Naive thymus-derived CD4-positive, alpha-beta T cell (primary cell): Measurements from ENCODE around the gene FAM184A. TPM values are rescaled to one million over a fixed set of nuclear protein-coding genes. Genes with fewer than 3 reads are reported as not detected.

ENCODE experiments used
- ATAC-seq: fragments of 150-1000 bp; cut with Tn5 transposase; 2 replicates; pipeline ENCODE4 v1.10.0; 2021; ENCODE audit warnings: mild to moderate bottlenecking, moderate library complexity
- CTCF ChIA-PET: fragments of 350-600 bp; sonication (Branson Sonifier 250); formaldehyde crosslinking; loops from one replicate; lab custom pipeline; 2021; ENCODE audit warnings: antibody characterized with exemption; lab: Charles Lee
- POLR2A ChIA-PET: fragments of 350-600 bp; sonication (Branson Sonifier 250); formaldehyde crosslinking; loops from one replicate; lab custom pipeline; 2021; ENCODE audit warnings: antibody characterized with exemption, inconsistent platforms; lab: Charles Lee
- DNase-seq, 9 donors: peaks; one replicate each; pipeline versions ENCODE4 v3.0.0 to v3.0.0-alpha.2; 2020 to 2022; ENCODE audit warnings: mixed read lengths in 1 of 9
- H3K27ac ChIP-seq: one replicate; pipeline ENCODE4 v1.7.0; 2013; ENCODE audit warnings: mild to moderate bottlenecking, low read depth, low read length, moderate library complexity
- H3K27me3 ChIP-seq, 2 donors: one replicate each; pipeline ENCODE4 v1.7.0; 2013; ENCODE audit warnings: low read length in 2 of 2, mild to moderate bottlenecking in 2 of 2, moderate library complexity in 2 of 2; ENCODE audit not compliant: control insufficient read depth in 2 of 2, insufficient read depth in 2 of 2
- H3K36me3 ChIP-seq, 3 experiments: 1 replicate in 2 of 3; 2 replicates in 1 of 3; pipeline ENCODE4 v1.7.0; 2013; ENCODE audit warnings: low read length in 3 of 3, mild to moderate bottlenecking in 3 of 3, moderate library complexity in 1 of 3; ENCODE audit not compliant: insufficient read depth in 3 of 3, control insufficient read depth in 2 of 3
- H3K4me1 ChIP-seq, 2 donors: one replicate each; pipeline ENCODE4 v1.7.0; 2013; ENCODE audit warnings: low read length in 2 of 2, mild to moderate bottlenecking in 2 of 2, moderate library complexity in 1 of 2; ENCODE audit not compliant: control insufficient read depth in 2 of 2, insufficient read depth in 2 of 2
- H3K4me3 ChIP-seq: 2 replicates; pipeline ENCODE4 v1.7.0; 2013; ENCODE audit warnings: mild to moderate bottlenecking, low read length
- H3K9me3 ChIP-seq, 3 experiments: 1 replicate in 2 of 3; 2 replicates in 1 of 3; pipeline ENCODE4 v1.7.0; 2013; ENCODE audit warnings: low read length in 3 of 3; ENCODE audit not compliant: control insufficient read depth in 2 of 3
- H3K27ac Mint-ChIP-seq, 9 donors: one replicate each; pipeline ENCODE4 v1.8.0; 2020 to 2022; ENCODE audit warnings: mixed read lengths in 9 of 9, mild to moderate bottlenecking in 8 of 9, moderate library complexity in 5 of 9, inconsistent platforms in 2 of 9
- H3K27me3 Mint-ChIP-seq, 5 donors: one replicate each; pipeline ENCODE4 v1.8.0; 2021 to 2022; ENCODE audit warnings: mixed read lengths in 5 of 5, mild to moderate bottlenecking in 1 of 5
- H3K36me3 Mint-ChIP-seq, 5 donors: one replicate each; pipeline ENCODE4 v1.8.0; 2020 to 2022; ENCODE audit warnings: mixed read lengths in 5 of 5, mild to moderate bottlenecking in 3 of 5, inconsistent platforms in 1 of 5
- H3K4me1 Mint-ChIP-seq, 7 donors: one replicate each; pipeline ENCODE4 v1.8.0; 2020 to 2022; ENCODE audit warnings: mixed read lengths in 7 of 7, mild to moderate bottlenecking in 3 of 7, inconsistent platforms in 1 of 7
- H3K4me3 Mint-ChIP-seq, 10 donors: one replicate each; pipeline ENCODE4 v1.8.0; 2020 to 2022; ENCODE audit warnings: mild to moderate bottlenecking in 10 of 10, mixed read lengths in 10 of 10, moderate library complexity in 6 of 10, inconsistent platforms in 2 of 10
- H3K9me3 Mint-ChIP-seq, 11 donors: one replicate each; pipeline ENCODE4 v1.8.0; 2020 to 2022; ENCODE audit warnings: mixed read lengths in 11 of 11, mild to moderate bottlenecking in 4 of 11, inconsistent platforms in 1 of 11, moderate library complexity in 1 of 11
- intact Hi-C, 2 donors: fragments of 100-400 bp; cut with micrococcal nuclease; formaldehyde crosslinking; loops; one replicate each; pipeline ENCODE4 v1.15.1; 2023
- polyA plus RNA-seq, 2 donors: library from polyadenylated mRNA; unstranded; fragments of 300-500 nt; fragmentation: Illumina TruSeq; gene quantifications; one replicate each; pipeline ENCODE4 v1.2.3, GENCODE V29; 2021
- total RNA-seq, 6 experiments: library from RNA in 5 of 6; stranded (reverse) in 5 of 6; gene quantifications; 1 replicate in 5 of 6; 2 replicates in 1 of 6; pipeline ENCODE4 v1.2.3 and lab custom pipeline; 2021 to 2026

FAM184A gene
- total and polyA plus RNA-seq, 7 experiments from 2014 or later = 0.99 to 9.8 (median 6.0) TPM

DNA sequence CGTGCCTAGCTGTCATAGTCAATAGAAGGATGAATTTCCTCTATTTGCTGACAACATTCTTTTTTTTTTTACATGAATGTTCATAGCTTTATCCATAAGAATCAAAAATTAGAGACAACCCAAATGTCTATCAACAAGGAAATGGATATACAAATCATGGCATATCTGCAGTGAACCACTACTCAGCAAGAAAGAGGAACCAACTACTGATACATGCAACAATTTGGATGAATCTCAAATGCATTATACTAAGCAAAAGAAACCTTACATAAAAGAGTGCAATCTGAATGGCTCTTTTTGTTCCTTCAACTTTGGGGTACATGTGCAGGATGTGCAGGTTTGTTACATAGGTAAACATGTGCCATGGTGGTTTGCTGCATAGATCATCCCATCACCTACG is 125.8 kb downstream of the FAM184A start:
- Mint-ChIP-seq H3K27ac (no peak overlapping the region), H3K4me3 (no peak overlapping the region), H3K4me1 (peaks cover 0 to 1% (median 0%) of the 10 kb centered on the region in 7 donors), H3K9me3 (peaks cover 3 to 37% (median 11%) of the 10 kb centered on the region in 11 donors), H3K36me3 (peaks cover 0 to 15% (median 0%) of the 10 kb centered on the region in 5 donors), H3K27me3 (peaks cover 0 to 18% (median 0%) of the 10 kb centered on the region in 5 donors)
- H3K4me1 ChIP-seq = no peaks in the 10 kb centered on the region
- no peaks in the 10 kb centered on the region for H3K9me3 ChIP-seq
- H3K4me3 ChIP-seq = no peak overlapping the region
- no peaks in the 10 kb centered on the region for H3K27me3 ChIP-seq
- CTCF ChIA-PET = no interaction called here
- intact Hi-C loops = no loop called here
- no peak for ATAC-seq
- no peaks in the 10 kb centered on the region for H3K36me3 ChIP-seq
- no peak overlapping the region for H3K27ac ChIP-seq
- POLR2A ChIA-PET = interaction anchor here (1.1 kb wide), 1 partner anchor 88 kb away, joined by 3 read pairs; no protein-coding TSS in a partner anchor
- no peak for DNase-seq

DNA sequence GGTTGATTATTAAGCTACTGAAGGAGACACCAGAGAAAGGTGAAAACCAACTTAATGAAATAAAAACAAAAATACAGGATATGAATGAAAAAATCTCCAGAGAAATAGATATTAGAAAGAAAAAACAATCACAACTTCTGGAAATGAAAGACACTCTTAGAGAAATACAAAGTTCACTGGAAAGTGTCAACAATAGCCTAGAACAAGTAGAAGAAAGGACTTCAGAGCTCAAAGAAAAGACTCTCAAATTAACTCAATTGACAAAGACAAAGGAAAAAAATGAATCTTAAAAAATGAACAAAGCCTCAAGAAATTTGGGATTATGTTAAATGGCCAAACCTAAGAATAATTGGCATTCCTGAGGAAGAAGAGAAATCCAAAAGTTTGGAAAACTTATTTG is 133.2 kb downstream of the FAM184A start:
- Histone ChIP-seq H3K9me3 (peaks cover 0 to 8% (median 3%) of the 10 kb centered on the region in 3 experiments), H3K27me3 (no peaks in the 10 kb centered on the region), H3K4me3 (no peak overlapping the region), H3K36me3 (no peaks in the 10 kb centered on the region), H3K4me1 (no peaks in the 10 kb centered on the region), H3K27ac (no peak overlapping the region)
- Mint-ChIP-seq H3K4me1 (no peaks in the 10 kb centered on the region), H3K27ac (no peak overlapping the region), H3K27me3 (peaks cover 0 to 22% (median 0%) of the 10 kb centered on the region in 5 donors), H3K36me3 (peaks cover 10 to 51% (median 23%) of the 10 kb centered on the region in 5 donors), H3K9me3 (peaks cover 18 to 84% (median 52%) of the 10 kb centered on the region in 11 donors), H3K4me3 (no peak overlapping the region)
- ATAC-seq (no peak), DNase-seq (no peak)
- POLR2A ChIA-PET = no interaction called here
- CTCF ChIA-PET = no interaction called here
- intact Hi-C loops = no loop called here

GRCh38 chr6:118940770-118941169 is 137.7 kb downstream of the FAM184A start:
- Histone ChIP-seq H3K9me3 (peaks cover 0 to 8% (median 2%) of the 10 kb centered on the region in 3 experiments), H3K4me3 (no peak overlapping the region), H3K27me3 (no peaks in the 10 kb centered on the region), H3K27ac (no peak overlapping the region), H3K36me3 (no peaks in the 10 kb centered on the region), H3K4me1 (no peaks in the 10 kb centered on the region)
- peaks cover 12 to 45% (median 33%) of the 10 kb centered on the region in 11 donors for H3K9me3 Mint-ChIP-seq
- peaks cover 0 to 50% (median 37%) of the 10 kb centered on the region in 5 donors for H3K36me3 Mint-ChIP-seq
- H3K27me3 Mint-ChIP-seq = peaks cover 0 to 11% (median 0%) of the 10 kb centered on the region in 5 donors
- no peak for DNase-seq
- no peak overlapping the region for H3K4me3 Mint-ChIP-seq
- no peak overlapping the region for H3K27ac Mint-ChIP-seq
- intact Hi-C loops = no loop called here
- no peak for ATAC-seq
- ChIA-PET POLR2A (no interaction called here), CTCF (no interaction called here)
- peaks cover 3 to 15% (median 11%) of the 10 kb centered on the region in 7 donors for H3K4me1 Mint-ChIP-seq

- H3K9me3 ChIP-seq = peaks cover 0 to 2% (median 0%) of the 10 kb centered on the region in 3 experiments
- DNase-seq = no peak
- H3K4me1 Mint-ChIP-seq = peaks cover 9 to 23% (median 18%) of the 10 kb centered on the region in 7 donors
- ATAC-seq = no peak
- H3K4me3 ChIP-seq = no peak overlapping the region
- peaks cover 0 to under 1% (median 0%) of the 10 kb centered on the region in 3 experiments for H3K36me3 ChIP-seq
- no peak overlapping the region for H3K4me3 Mint-ChIP-seq
- no peak overlapping the region for H3K27ac ChIP-seq
- H3K4me1 ChIP-seq = no peaks in the 10 kb centered on the region
- H3K27me3 ChIP-seq = no peaks in the 10 kb centered on the region
- intact Hi-C loops = loop anchor here (10.0 kb wide), 4 partner anchors 375 to 1455 kb away; partner anchors contain the start of genes DCBLD1 (in 1 of the 2), MAN1A1 (in 1 of the 2) and NUS1 (in 1 of the 2)
- peaks cover 11 to 35% (median 23%) of the 10 kb centered on the region in 11 donors for H3K9me3 Mint-ChIP-seq
- ChIA-PET CTCF (no interaction called here), POLR2A (no interaction called here)
- peaks cover 0 to 45% (median 31%) of the 10 kb centered on the region in 5 donors for H3K36me3 Mint-ChIP-seq
- H3K27ac Mint-ChIP-seq = no peak overlapping the region
- peaks cover 0 to 8% (median 0%) of the 10 kb centered on the region in 5 donors for H3K27me3 Mint-ChIP-seq
These were observed 138.8 kb downstream of the FAM184A start for GRCh38 chr6:118939683-118940082.

DNA sequence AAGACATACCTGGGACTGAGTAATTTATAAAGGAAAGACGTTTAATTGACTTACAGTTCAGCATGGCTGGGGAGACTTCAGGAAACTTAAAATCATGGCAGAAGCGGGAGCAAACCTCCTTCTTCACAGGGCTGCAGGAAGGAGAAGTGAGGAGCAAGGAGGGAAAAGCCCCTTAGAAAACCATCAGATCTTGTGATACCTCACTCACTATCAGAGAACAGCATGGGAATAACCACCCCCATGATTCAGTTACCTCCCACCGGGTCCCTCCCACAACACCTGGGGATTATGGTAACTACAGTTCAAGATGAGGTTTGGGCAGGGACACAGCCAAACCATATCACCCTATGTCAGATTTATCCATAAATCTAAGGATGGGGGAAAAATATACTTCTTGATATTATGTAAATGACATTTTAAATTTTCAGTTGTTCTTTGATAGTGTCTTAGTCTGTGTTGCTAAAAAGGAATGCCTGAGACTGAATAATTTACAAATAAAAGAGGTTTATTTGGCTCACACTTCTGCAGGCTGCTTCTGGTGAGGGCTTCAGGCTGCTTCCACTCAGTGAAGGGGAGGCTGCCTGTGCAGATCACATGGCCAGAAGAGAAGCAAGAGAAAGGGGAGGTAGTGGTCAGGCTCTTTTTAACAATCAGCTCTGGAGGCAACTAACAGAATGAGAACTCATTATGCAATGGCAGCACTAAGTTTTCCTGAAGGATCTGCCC is 142.3 kb downstream of the FAM184A start:
- intact Hi-C loops = loop anchor here (1.0 to 10.0 kb wide), 12 partner anchors 42 to 1451 kb away; partner anchors contain the start of genes CEP85L (in 2 of the 2), MAN1A1 (in 2 of the 2), ASF1A (in 1 of the 2) and DCBLD1 (in 1 of the 2)
- Histone ChIP-seq H3K36me3 (peaks cover 0 to 3% (median 0%) of the 10 kb centered on the region in 3 experiments), H3K4me3 (no peak overlapping the region), H3K9me3 (no peaks in the 10 kb centered on the region), H3K27ac (no peak overlapping the region), H3K4me1 (peaks cover 4 to 8% of the 10 kb centered on the region in 2 donors), H3K27me3 (no peaks in the 10 kb centered on the region)
- ChIA-PET POLR2A (interaction anchor here (0.7 to 3.3 kb wide), 3 partner anchors 42 to 138 kb away, joined by 3 to 55 read pairs (median 3); partner anchors contain the start of gene ASF1A), CTCF (no interaction called here)
- H3K9me3 Mint-ChIP-seq = peaks cover 0 to 12% (median 4%) of the 10 kb centered on the region in 11 donors
- ATAC-seq (no peak), DNase-seq (no peak)
- H3K27ac Mint-ChIP-seq = peak overlapping the region in 6 of 9 donors; percentile 14 to 95 (median 90)
- H3K27me3 Mint-ChIP-seq = no peaks in the 10 kb centered on the region
- H3K4me1 Mint-ChIP-seq = peaks cover 22 to 47% (median 41%) of the 10 kb centered on the region in 7 donors
- peak overlapping the region in 9 of 10 donors; percentile 41 to 96 (median 91) for H3K4me3 Mint-ChIP-seq
- peaks cover 0 to 36% (median 28%) of the 10 kb centered on the region in 5 donors for H3K36me3 Mint-ChIP-seq

- Histone ChIP-seq H3K4me1 (peaks cover 4 to 8% of the 10 kb centered on the region in 2 donors), H3K27ac (peak overlapping the region; percentile 95), H3K36me3 (peaks cover 0 to 10% (median 0%) of the 10 kb centered on the region in 3 experiments), H3K27me3 (no peaks in the 10 kb centered on the region), H3K4me3 (peak overlapping the region; percentile 98), H3K9me3 (no peaks in the 10 kb centered on the region)
- DNase-seq (no peak), ATAC-seq (no peak)
- Mint-ChIP-seq H3K4me3 (peak overlapping the region; percentile 86 to 96 (median 91)), H3K4me1 (peaks cover 22 to 47% (median 41%) of the 10 kb centered on the region in 7 donors), H3K27me3 (no peaks in the 10 kb centered on the region), H3K27ac (peak overlapping the region; percentile 74 to 95 (median 93)), H3K9me3 (peaks cover 0 to 10% (median 4%) of the 10 kb centered on the region in 11 donors), H3K36me3 (peaks cover 0 to 39% (median 36%) of the 10 kb centered on the region in 5 donors)
- intact Hi-C loops = loop anchor here (1.0 to 10.0 kb wide), 12 partner anchors 41 to 1450 kb away; partner anchors contain the start of genes CEP85L (in 2 of the 2), MAN1A1 (in 2 of the 2), ASF1A (in 1 of the 2) and DCBLD1 (in 1 of the 2)
- ChIA-PET CTCF (interaction anchor here (1.0 kb wide), 1 partner anchor 370 kb away, joined by 3 read pairs; no protein-coding TSS in a partner anchor), POLR2A (interaction anchor here (0.7 to 3.3 kb wide), 7 partner anchors 41 to 375 kb away, joined by 3 to 55 read pairs (median 3); partner anchors contain the start of genes ASF1A and FAM184A)
These were observed 143.2 kb downstream of the FAM184A start for GRCh38 chr6:118935331-118935668.
